ENCODE measurements around the gene PPP1R27. TPM values are rescaled to one million over a fixed set of nuclear protein-coding genes. Genes with fewer than 3 reads are reported as not detected.

The PPP1R27 gene
- total and polyA plus RNA-seq, 9 of the 15 experiments (the other 6 are each of a cell fraction or from before 2014, with no cell fraction given) = 0.29 to 6.9 (median 1.5) TPM; not detected in 2

- ChIA-PET CTCF (ENCODE audit: low intra/inter-chr PET ratio) (no interaction called here), POLR2A (interaction anchor here (0.6 to 1.2 kb wide), 3 partner anchors 11 to 71 kb away, joined by 3 read pairs; no protein-coding TSS in a partner anchor)
- H2AFZ ChIP-seq (ENCODE audit: low read depth, low read length) = no peak overlapping the region
- no peak for ATAC-seq
- peaks cover 8% of the 10 kb centered on the region for H4K20me1 ChIP-seq (replicated peaks; ENCODE audit: control insufficient read depth, insufficient read depth, low read length)
- H3K27ac ChIP-seq (ENCODE audit: extremely low read depth, low read depth, low read length) = no peak overlapping the region
- DNase-seq (ENCODE audit: extremely low read depth in 1 of 4, low spot score in 3 of 4) = no peak
- WGBS (ENCODE audit: insufficient coverage, low coverage, missing lambda C conversion rate) = 35% methylated on average over 30 of the region's 42 CpGs
- no peak overlapping the region for H3K4me3 ChIP-seq
- no TSS peak for BruUV-seq (replicated peaks)
- intact Hi-C loops (cut with micrococcal nuclease) = no loop called here
- no peak overlapping the region for H3K4me2 ChIP-seq (ENCODE audit: insufficient read depth, low read length)
- no peaks in the 10 kb centered on the region for H3K9me3 ChIP-seq (replicated peaks; ENCODE audit: control insufficient read depth, insufficient read depth, low read depth, low read length)
- peaks cover 14 to 62% of the 10 kb centered on the region in 2 experiments; a peak in 4 of 5 replicates for H3K27me3 ChIP-seq (ENCODE audit: control insufficient read depth in 2 of 2, insufficient read depth in 2 of 2, low read length in 2 of 2)
- H3K4me1 ChIP-seq (replicated peaks in 1 of 2; ENCODE audit: control insufficient read depth in 2 of 2, insufficient read depth in 2 of 2, low read length in 2 of 2) = peaks cover 0 to 87% of the 10 kb centered on the region in 2 experiments; a peak in 3 of 5 replicates
- H3K79me2 ChIP-seq (ENCODE audit: control insufficient read depth, insufficient read depth, low read length) = no peaks in the 10 kb centered on the region
- H3K9me1 ChIP-seq (ENCODE audit: control insufficient read depth, insufficient read depth, low read length) = peaks cover 2% of the 10 kb centered on the region
- no peak for FAIRE-seq
- no peaks in the 10 kb centered on the region for H3K36me3 ChIP-seq (ENCODE audit: control insufficient read depth, insufficient read depth, low read length)
- H3K9ac ChIP-seq (ENCODE audit: insufficient read depth in 1 of 2, low read depth in 2 of 2, low read length in 2 of 2) = peak overlapping the region in 1 of 2 experiments; percentile 35; a peak in 2 of 4 replicates
- in situ Hi-C loops (cut with MboI) = no loop called here
- TF ChIP-seq, protein P1, sequence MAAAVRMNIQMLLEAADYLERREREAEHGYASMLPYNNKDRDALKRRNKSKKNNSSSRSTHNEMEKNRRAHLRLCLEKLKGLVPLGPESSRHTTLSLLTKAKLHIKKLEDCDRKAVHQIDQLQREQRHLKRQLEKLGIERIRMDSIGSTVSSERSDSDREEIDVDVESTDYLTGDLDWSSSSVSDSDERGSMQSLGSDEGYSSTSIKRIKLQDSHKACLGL (CRISPR knock-in tag; IDR thresholded peaks at IDR 0.05; ENCODE audit: borderline replicate concordance, poor library complexity, severe bottlenecking) = no peak
- TF ChIP-seq ZNF41 (CRISPR knock-in tag; conservative IDR thresholded peaks at IDR 0.05) (no peak), RERE (CRISPR knock-in tag; IDR thresholded peaks at IDR 0.05; ENCODE audit: borderline replicate concordance) (no peak), RBM25 (IDR thresholded peaks at IDR 0.05; ENCODE audit: low read depth, low read length, severe bottlenecking) (no peak), RBM14 (IDR thresholded peaks at IDR 0.05; ENCODE audit: borderline replicate concordance, insufficient read depth, low read depth, low read length) (no peak), PTRF (tag; IDR thresholded peaks at IDR 0.05) (no peak), RBFOX2 (IDR thresholded peaks at IDR 0.05; ENCODE audit: low read depth, low read length) (no peak)
- TF ChIP-seq, protein P2, sequence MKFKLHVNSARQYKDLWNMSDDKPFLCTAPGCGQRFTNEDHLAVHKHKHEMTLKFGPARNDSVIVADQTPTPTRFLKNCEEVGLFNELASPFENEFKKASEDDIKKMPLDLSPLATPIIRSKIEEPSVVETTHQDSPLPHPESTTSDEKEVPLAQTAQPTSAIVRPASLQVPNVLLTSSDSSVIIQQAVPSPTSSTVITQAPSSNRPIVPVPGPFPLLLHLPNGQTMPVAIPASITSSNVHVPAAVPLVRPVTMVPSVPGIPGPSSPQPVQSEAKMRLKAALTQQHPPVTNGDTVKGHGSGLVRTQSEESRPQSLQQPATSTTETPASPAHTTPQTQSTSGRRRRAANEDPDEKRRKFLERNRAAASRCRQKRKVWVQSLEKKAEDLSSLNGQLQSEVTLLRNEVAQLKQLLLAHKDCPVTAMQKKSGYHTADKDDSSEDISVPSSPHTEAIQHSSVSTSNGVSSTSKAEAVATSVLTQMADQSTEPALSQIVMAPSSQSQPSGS (CRISPR knock-in tag; IDR thresholded peaks at IDR 0.05) = no peak
Observed at GRCh38 chr17:81810892-81811704, 23.8 kb downstream of the PPP1R27 start.
